ENCODE measurements around the gene RNF31.

DNA sequence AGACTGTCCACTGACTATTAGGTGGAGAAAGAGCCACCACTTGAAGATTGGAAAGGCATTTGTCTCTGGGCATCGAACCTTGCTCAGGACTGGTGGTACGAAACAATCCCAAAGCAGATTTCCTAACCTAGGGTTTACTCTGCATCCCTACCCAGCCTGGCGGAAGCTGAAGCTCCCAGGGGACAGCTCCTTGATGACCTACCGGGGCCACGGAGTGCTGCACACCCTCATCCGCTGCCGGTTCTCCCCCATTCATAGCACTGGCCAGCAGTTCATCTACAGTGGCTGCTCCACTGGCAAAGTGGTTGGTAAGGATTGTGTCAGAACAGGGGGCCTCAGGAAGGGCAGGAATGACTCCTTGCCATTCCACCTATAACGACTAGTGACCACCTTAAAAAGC lies 26.1 kb upstream of the RNF31 start:
- TF ChIP-seq, protein P1, sequence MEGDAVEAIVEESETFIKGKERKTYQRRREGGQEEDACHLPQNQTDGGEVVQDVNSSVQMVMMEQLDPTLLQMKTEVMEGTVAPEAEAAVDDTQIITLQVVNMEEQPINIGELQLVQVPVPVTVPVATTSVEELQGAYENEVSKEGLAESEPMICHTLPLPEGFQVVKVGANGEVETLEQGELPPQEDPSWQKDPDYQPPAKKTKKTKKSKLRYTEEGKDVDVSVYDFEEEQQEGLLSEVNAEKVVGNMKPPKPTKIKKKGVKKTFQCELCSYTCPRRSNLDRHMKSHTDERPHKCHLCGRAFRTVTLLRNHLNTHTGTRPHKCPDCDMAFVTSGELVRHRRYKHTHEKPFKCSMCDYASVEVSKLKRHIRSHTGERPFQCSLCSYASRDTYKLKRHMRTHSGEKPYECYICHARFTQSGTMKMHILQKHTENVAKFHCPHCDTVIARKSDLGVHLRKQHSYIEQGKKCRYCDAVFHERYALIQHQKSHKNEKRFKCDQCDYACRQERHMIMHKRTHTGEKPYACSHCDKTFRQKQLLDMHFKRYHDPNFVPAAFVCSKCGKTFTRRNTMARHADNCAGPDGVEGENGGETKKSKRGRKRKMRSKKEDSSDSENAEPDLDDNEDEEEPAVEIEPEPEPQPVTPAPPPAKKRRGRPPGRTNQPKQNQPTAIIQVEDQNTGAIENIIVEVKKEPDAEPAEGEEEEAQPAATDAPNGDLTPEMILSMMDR (IDR thresholded peaks at IDR 0.05) = no peak
- TF ChIP-seq SIN3A (IDR thresholded peaks at IDR 0.05; ENCODE audit: borderline replicate concordance, insufficient read depth, low read depth, low read length) (no peak), POLR2AphosphoS5 (IDR thresholded peaks at IDR 0.05; ENCODE audit: low read depth, low read length) (no peak), TCF7L2 (IDR thresholded peaks at IDR 0.05; ENCODE audit: low read depth, low read length) (no peak)
- TF ChIP-seq, protein P2, sequence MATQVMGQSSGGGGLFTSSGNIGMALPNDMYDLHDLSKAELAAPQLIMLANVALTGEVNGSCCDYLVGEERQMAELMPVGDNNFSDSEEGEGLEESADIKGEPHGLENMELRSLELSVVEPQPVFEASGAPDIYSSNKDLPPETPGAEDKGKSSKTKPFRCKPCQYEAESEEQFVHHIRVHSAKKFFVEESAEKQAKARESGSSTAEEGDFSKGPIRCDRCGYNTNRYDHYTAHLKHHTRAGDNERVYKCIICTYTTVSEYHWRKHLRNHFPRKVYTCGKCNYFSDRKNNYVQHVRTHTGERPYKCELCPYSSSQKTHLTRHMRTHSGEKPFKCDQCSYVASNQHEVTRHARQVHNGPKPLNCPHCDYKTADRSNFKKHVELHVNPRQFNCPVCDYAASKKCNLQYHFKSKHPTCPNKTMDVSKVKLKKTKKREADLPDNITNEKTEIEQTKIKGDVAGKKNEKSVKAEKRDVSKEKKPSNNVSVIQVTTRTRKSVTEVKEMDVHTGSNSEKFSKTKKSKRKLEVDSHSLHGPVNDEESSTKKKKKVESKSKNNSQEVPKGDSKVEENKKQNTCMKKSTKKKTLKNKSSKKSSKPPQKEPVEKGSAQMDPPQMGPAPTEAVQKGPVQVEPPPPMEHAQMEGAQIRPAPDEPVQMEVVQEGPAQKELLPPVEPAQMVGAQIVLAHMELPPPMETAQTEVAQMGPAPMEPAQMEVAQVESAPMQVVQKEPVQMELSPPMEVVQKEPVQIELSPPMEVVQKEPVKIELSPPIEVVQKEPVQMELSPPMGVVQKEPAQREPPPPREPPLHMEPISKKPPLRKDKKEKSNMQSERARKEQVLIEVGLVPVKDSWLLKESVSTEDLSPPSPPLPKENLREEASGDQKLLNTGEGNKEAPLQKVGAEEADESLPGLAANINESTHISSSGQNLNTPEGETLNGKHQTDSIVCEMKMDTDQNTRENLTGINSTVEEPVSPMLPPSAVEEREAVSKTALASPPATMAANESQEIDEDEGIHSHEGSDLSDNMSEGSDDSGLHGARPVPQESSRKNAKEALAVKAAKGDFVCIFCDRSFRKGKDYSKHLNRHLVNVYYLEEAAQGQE (IDR thresholded peaks at IDR 0.05; ENCODE audit: insufficient read depth in 1 of 2, low read depth in 2 of 2, low read length in 1 of 2) = no peak
